GM12864 (cell line): ENCODE results near the gene XRCC1.

Source experiments
- DNase-seq: peaks from one replicate; pipeline ENCODE4 v3.0.0-alpha.2; 2011; ENCODE audit warnings: low read depth
- H3K4me3 ChIP-seq: 2 replicates; pipeline ENCODE4 v1.5.1; 2011; ENCODE audit warnings: mild to moderate bottlenecking, low read depth, low read length, control low read depth
- TF ChIP-seq, protein P1 (sequence below): IDR thresholded peaks from 2 replicates; pipeline ENCODE4 v1.5.1; 2011; ENCODE audit warnings: low read depth, mild to moderate bottlenecking, moderate library complexity, low read length, control low read depth, inconsistent platforms; ENCODE audit errors: missing control alignments

Gene XRCC1

GRCh38 chr19:43545276-43545675 is 30.1 kb downstream of the XRCC1 start:
- no peak for DNase-seq
- TF ChIP-seq, protein P1, sequence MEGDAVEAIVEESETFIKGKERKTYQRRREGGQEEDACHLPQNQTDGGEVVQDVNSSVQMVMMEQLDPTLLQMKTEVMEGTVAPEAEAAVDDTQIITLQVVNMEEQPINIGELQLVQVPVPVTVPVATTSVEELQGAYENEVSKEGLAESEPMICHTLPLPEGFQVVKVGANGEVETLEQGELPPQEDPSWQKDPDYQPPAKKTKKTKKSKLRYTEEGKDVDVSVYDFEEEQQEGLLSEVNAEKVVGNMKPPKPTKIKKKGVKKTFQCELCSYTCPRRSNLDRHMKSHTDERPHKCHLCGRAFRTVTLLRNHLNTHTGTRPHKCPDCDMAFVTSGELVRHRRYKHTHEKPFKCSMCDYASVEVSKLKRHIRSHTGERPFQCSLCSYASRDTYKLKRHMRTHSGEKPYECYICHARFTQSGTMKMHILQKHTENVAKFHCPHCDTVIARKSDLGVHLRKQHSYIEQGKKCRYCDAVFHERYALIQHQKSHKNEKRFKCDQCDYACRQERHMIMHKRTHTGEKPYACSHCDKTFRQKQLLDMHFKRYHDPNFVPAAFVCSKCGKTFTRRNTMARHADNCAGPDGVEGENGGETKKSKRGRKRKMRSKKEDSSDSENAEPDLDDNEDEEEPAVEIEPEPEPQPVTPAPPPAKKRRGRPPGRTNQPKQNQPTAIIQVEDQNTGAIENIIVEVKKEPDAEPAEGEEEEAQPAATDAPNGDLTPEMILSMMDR, result no peak
- no peak overlapping the region for H3K4me3 ChIP-seq

DNA sequence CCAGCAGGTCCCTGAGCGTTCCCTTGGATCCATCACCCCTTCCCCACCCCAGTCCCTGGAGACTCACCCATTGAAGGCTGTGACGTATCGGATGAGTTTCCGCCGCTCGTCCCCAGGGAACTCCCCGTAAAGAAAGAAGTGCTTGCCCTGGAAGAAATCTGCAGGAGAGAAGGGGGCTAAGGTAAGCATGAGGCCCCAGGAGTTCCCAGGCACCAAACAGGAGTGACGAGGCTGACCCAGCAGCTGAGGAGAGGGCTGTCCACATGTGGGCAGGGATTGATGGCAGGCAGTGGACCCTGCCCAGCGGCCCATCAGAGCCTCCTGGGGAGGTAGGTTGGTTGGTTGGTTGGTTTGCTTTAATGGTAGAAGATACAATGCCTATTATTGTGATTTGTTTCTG is 31.2 kb downstream of the XRCC1 start:
- no peak overlapping the region for H3K4me3 ChIP-seq
- no peak for DNase-seq
- TF ChIP-seq, protein P1, result no peak

DNA sequence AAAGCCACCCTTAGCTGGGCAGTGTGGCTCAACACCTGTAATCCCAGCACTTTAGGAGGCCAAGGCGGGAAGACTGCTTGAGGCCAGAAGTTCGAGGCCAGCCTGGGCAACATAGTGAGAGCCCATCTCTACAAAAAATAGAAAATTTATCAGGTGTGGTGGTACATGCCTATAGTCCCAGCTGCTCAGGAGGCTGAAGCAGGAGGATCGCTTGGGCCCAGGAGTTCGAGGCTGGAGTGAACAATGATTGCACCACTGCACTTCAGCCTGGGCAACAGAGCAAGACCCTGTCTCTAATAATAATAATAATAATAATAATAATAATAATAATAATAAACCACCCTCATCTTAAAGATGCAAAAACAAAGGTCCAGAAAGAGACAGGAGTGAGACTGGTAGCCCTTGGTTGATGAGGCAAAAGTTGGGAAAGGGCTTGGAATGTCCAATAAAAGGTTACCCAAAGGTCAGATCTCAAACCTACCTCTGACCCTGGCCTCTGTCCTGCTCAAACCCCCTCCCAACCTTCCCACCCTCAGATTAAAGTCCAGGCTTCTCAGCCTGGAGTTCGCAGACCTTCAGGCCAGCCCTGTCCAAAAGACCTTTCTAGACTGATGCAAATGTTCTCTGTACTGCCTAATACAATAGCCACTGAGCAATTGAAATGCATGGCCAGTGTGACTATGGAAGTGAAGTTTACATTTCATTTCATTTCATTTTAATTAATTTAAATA is 33.2 kb downstream of the XRCC1 start:
- DNase-seq, result no peak
- TF ChIP-seq, protein P1, result no peak
- H3K4me3 ChIP-seq, result no peak overlapping the region

DNA sequence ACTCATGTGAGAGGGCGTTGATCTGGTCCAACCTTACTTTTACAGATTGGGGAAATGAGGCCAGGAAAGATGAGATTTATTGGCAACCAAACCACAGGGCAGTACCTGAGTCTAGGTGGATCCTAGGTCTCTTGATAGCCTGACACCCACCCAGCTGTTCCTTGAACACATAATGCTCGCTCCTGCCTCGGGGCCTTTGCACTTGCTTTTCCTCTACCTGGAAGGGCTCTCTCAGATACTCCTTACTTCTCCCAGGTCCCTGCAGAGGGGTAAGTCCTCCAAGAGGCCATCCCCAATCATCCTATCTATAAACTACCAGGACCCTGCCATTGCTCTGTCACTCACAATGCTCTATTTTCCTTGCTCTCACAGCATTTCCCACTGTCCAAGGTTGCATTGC is 34.9 kb downstream of the XRCC1 start:
- TF ChIP-seq, protein P1, result no peak
- H3K4me3 ChIP-seq, result no peak overlapping the region
- DNase-seq, result no peak

DNA sequence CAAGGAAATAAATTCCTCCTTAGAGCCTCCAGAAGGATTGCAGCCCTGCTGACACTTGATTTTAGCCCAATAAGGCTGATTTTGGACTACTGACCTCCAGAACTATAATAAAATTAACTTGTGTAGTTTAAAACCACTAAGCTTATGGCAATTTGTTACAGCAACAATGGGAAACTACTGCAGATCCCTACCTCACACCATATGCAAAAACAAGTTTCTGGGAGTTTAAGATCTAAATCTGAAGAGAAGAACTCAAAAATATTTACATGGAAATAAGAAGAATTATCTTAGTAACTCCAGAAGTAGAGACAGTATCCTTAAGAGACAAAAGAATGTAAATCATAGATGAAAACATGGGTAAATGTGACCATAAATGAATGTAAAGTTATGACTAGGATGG is 36.4 kb downstream of the XRCC1 start:
- H3K4me3 ChIP-seq, result no peak overlapping the region
- TF ChIP-seq, protein P1, result no peak
- no peak for DNase-seq

DNA sequence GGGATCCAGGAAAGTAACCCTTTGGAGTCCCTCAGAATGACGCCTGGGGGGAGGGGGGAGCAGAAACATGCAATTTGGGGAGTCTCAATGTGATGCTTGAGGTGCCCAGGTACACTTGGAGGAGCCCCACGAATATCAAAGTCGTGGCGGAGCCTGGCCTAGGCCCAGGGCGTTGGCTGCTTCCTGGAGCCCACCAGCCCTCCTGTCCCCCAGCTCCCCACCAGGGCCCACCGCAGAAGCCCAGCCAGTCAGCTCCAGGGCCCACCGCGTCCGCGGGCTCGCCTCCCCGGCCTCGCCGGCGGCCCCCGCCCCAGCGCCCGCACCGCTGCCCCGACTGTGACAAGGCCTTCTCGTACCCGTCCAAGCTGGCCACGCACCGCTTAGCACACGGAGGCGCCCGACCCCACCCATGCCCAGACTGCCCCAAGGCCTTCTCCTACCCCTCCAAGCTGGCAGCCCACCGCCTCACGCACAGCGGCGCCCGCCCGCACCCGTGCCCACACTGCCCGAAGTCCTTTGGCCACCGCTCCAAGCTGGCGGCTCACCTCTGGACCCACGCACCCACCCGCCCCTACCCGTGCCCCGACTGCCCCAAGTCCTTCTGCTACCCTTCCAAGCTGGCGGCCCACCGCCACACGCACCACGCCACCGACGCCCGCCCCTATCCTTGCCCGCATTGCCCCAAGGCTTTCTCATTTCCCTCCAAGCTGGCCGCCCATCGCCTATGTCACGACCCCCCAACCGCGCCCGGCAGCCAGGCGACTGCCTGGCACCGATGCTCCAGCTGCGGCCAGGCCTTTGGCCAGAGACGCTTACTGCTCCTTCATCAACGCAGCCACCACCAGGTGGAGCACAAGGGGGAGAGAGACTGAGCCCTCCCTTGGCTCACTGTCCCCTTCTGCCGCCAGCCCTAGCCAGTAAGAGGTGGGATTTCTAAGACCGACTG is 40.2 kb downstream of the XRCC1 start:
- no peak for DNase-seq
- H3K4me3 ChIP-seq, result no peak overlapping the region
- TF ChIP-seq, protein P1, result peak; percentile 54
